LNCAP (cell line): ENCODE results near the gene CRISPLD2.

Experiments used
- CTCF ChIP-seq: fragments of 450-650 bp; IDR thresholded peaks from 2 replicates; pipeline ENCODE4 v1.5.1; 2017; ENCODE audit warnings: mild to moderate bottlenecking

CRISPLD2 gene

GRCh38 chr16:84879569-84880487 lies 60.0 kb downstream of the CRISPLD2 start:
- no peak for TF ChIP-seq CTCF

- TF ChIP-seq CTCF, result no peak
These were observed 62.1 kb downstream of the CRISPLD2 start for GRCh38 chr16:84881702-84882521.

GRCh38 chr16:84883301-84883700 lies 63.5 kb downstream of the CRISPLD2 start:
- TF ChIP-seq CTCF, result no peak

GRCh38 chr16:84884246-84884595 lies 64.4 kb downstream of the CRISPLD2 start:
- no peak for TF ChIP-seq CTCF

- TF ChIP-seq CTCF, result no peak
These were observed 65.0 kb downstream of the CRISPLD2 start for GRCh38 chr16:84884596-84885341.

- TF ChIP-seq CTCF, result no peak
These were observed 65.6 kb downstream of the CRISPLD2 start for GRCh38 chr16:84885342-84885910.

GRCh38 chr16:84886497-84887090 lies 66.8 kb downstream of the CRISPLD2 start:
- TF ChIP-seq CTCF, result no peak
